Gastroesophageal sphincter (tissue), 3 donors: ENCODE results near the gene SSH2.

Source experiments
- POLR2A ChIP-seq, 2 donors: fragments of 450-650 bp; IDR thresholded peaks; one replicate each; pipeline ENCODE4 v1.6.1; 2017; ENCODE audit warnings: antibody characterized with exemption in 2 of 2, mild to moderate bottlenecking in 2 of 2, moderate library complexity in 1 of 2
- TF ChIP-seq, protein P1 (sequence below), 4 experiments: fragments of 200-600 bp in 2 of 4; fragments of 450-650 bp in 2 of 4; sonication (generic) in 1 of 4; IDR thresholded peaks; one replicate each; pipeline ENCODE4 v1.5.1; 2017 to 2019; ENCODE audit warnings: antibody characterized with exemption in 4 of 4, mild to moderate bottlenecking in 2 of 4, moderate library complexity in 2 of 4

DNA sequence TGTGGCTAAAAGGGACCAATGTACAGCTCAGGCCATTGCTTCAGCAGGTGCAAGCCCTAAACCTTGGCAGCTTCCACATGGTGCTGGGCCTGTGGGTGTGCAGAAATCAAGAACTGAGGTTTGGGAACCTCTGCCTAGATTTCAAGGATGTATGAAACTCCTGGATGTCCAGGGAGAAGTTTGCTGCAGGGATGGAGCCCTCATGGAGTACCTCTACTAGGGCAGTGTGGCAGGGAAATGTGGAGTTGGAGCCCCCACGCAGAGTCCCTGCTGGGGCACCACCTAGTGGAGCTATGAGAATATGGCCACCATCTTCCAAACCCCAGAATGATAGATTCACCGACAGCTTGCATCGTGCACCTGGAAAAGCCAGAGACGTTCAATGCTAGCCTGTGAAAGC lies 24.4 kb upstream of the SSH2 start:
- TF ChIP-seq, protein P1, sequence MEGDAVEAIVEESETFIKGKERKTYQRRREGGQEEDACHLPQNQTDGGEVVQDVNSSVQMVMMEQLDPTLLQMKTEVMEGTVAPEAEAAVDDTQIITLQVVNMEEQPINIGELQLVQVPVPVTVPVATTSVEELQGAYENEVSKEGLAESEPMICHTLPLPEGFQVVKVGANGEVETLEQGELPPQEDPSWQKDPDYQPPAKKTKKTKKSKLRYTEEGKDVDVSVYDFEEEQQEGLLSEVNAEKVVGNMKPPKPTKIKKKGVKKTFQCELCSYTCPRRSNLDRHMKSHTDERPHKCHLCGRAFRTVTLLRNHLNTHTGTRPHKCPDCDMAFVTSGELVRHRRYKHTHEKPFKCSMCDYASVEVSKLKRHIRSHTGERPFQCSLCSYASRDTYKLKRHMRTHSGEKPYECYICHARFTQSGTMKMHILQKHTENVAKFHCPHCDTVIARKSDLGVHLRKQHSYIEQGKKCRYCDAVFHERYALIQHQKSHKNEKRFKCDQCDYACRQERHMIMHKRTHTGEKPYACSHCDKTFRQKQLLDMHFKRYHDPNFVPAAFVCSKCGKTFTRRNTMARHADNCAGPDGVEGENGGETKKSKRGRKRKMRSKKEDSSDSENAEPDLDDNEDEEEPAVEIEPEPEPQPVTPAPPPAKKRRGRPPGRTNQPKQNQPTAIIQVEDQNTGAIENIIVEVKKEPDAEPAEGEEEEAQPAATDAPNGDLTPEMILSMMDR (IDR thresholded peaks at IDR 0.05) = no peak
- TF ChIP-seq POLR2A (IDR thresholded peaks at IDR 0.05) = no peak
